GM12878 (cell line): ENCODE results near the gene ZNF792. TPM values are rescaled to one million over a fixed set of nuclear protein-coding genes. Genes with fewer than 3 reads are reported as not detected.

ENCODE experiments used
- ATAC-seq: fragments of 200-7000 bp; cut with Tn5 transposase; 3 replicates; pipeline ENCODE4 v1.9.1; 2020; ENCODE audit warnings: mild to moderate bottlenecking, moderate library complexity
- BruUV-seq: library from RNA; stranded (reverse); fragments of 400-500 nt; replicated peaks from 2 replicates; lab custom pipeline; 2021; lab: Mats Ljungman, UMichigan
- CTCF ChIA-PET: fragments of 300-600 bp; sonication (Branson Sonifier 250); formaldehyde crosslinking; extraction: SDS; loops from one replicate; lab custom pipeline; 2021; ENCODE audit warnings: inconsistent platforms; lab: Yijun Ruan, JAX
- POLR2A ChIA-PET: fragments of 350-600 bp; formaldehyde crosslinking; extraction: SDS; loops from one replicate; lab custom pipeline; 2021; ENCODE audit warnings: inconsistent platforms; lab: Charles Lee
- RAD21 ChIA-PET: fragments of 300-600 bp; sonication (Branson Sonifier 250); formaldehyde crosslinking; loops from one replicate; lab custom pipeline; 2023; ENCODE audit warnings: antibody characterized with exemption; ENCODE audit not compliant: unreplicated experiment; lab: Charles Lee
- SMC1A ChIA-PET: fragments of 300-600 bp; sonication (Branson Sonifier 250); formaldehyde crosslinking; loops from one replicate; lab custom pipeline; 2023; ENCODE audit not compliant: unreplicated experiment, uncharacterized antibody; lab: Charles Lee
- DNase-seq: peaks from one replicate; pipeline ENCODE4 v3.0.0-alpha.2; 2011; ENCODE audit warnings: low read depth, low spot score
- FAIRE-seq: peaks from 3 replicates; lab custom pipeline; 2011; peaks lifted over from hg19 to GRCh38; lab: Jason Lieb, UNC
- H2AFZ ChIP-seq: 2 replicates; pipeline ENCODE4 v1.6.0; 2011; ENCODE audit warnings: low read depth, low read length, control low read depth; ENCODE audit not compliant: control insufficient read depth
- H3K27ac ChIP-seq: 2 replicates; pipeline ENCODE4 v1.5.1; 2011; ENCODE audit warnings: control low read depth; ENCODE audit not compliant: control insufficient read depth, insufficient read depth
- H3K27me3 ChIP-seq, 2 experiments: replicated peaks in 1 of 2; 2 replicates each; pipeline versions ENCODE4 v1.6.0 to v1.6.1; 2011; ENCODE audit warnings: low read length in 1 of 2; ENCODE audit not compliant: control insufficient read depth in 2 of 2, insufficient read depth in 2 of 2
- H3K36me3 ChIP-seq, 2 experiments: 2 replicates each; pipeline ENCODE4 v1.5.1; 2011; ENCODE audit warnings: low read length in 1 of 2; ENCODE audit not compliant: control insufficient read depth in 2 of 2, insufficient read depth in 2 of 2
- H3K4me1 ChIP-seq: 2 replicates; pipeline ENCODE4 v1.6.1; 2011; ENCODE audit warnings: mild to moderate bottlenecking, low read length, moderate library complexity, mixed read lengths; ENCODE audit not compliant: control insufficient read depth, insufficient read depth
- H3K4me2 ChIP-seq: 2 replicates; pipeline ENCODE4 v1.6.0; 2011; ENCODE audit warnings: control low read depth; ENCODE audit not compliant: control insufficient read depth, insufficient read depth
- H3K4me3 ChIP-seq: fragments of 200-600 bp; sonication (generic); 2 replicates; pipeline ENCODE4 v1.5.1; 2016
- H3K79me2 ChIP-seq: 2 replicates; pipeline ENCODE4 v1.6.0; 2011; ENCODE audit warnings: low read length; ENCODE audit not compliant: control insufficient read depth, insufficient read depth
- H3K9ac ChIP-seq: 2 replicates; pipeline ENCODE4 v1.8.0; 2011; ENCODE audit warnings: low read length, control low read depth, mixed read lengths; ENCODE audit not compliant: control insufficient read depth, insufficient read depth
- H3K9me3 ChIP-seq: replicated peaks from 3 replicates; pipeline ENCODE4 v1.5.1; 2011; ENCODE audit warnings: mild to moderate bottlenecking, low read length; ENCODE audit not compliant: control insufficient read depth, insufficient read depth
- H4K20me1 ChIP-seq: 2 replicates; pipeline ENCODE4 v1.6.0; 2011; ENCODE audit not compliant: control insufficient read depth, insufficient read depth
- PKNOX1 ChIP-seq: fragments of 450-650 bp; IDR thresholded peaks from 2 replicates; pipeline ENCODE4 v1.6.1; 2016; ENCODE audit warnings: mild to moderate bottlenecking
- WGBS: methylation state at CpG from one replicate; pipeline ENCODE4 v1.1.6; 2016; ENCODE audit warnings: low lambda C conversion rate; ENCODE audit not compliant: insufficient replicate concordance, insufficient coverage; ENCODE audit errors: missing lambda C conversion rate; 5-methylcytosine and 5-hydroxymethylcytosine counted together
- in situ Hi-C: fragments of 300-500 bp; cut with MboI; formaldehyde crosslinking; loops from 9 replicates; pipeline ENCODE4 v1.14.3; 2018; ENCODE audit warnings: mixed read lengths
- intact Hi-C: fragments of 100-400 bp; cut with micrococcal nuclease; formaldehyde crosslinking; loops from one replicate; pipeline ENCODE4 v1.14.2; 2022; ENCODE audit not compliant: unreplicated experiment
- polyA plus RNA-seq, 11 experiments: library from polyadenylated mRNA; depleted of rRNA in 4 of 11; unstranded in 6 of 11; stranded (reverse) in 5 of 11; fragments of >200 nt; fragmentation: Nextera tagmentation in 4 of 11; fragmentation: Illumina TruSeq in 1 of 11; extraction: Ambion mirVana in 4 of 11; extraction: Trizol in 1 of 11; gene quantifications; 1 replicate in 1 of 11; 2 replicates in 10 of 11; pipeline versions ENCODE4 v1.2.1 to v1.2.3, GENCODE V29; 2011 to 2016; ENCODE audit warnings: inconsistent platforms in 2 of 11, missing spikeins in 2 of 11, low read depth in 1 of 11
- total RNA-seq, 4 experiments: library from RNA; depleted of rRNA in 3 of 4; stranded (reverse); fragments of >200 nt in 3 of 4; fragmentation: Illumina TruSeq in 1 of 4; extraction: Trizol in 1 of 4; gene quantifications; 2 replicates each; pipeline versions ENCODE4 v1.2.1 to v1.2.3, GENCODE V29; 2013 to 2021
- TF ChIP-seq, protein P1 (sequence below): IDR thresholded peaks from 2 replicates; pipeline ENCODE4 v1.6.1; 2011; ENCODE audit warnings: low read depth, low read length, improper control_type of control experiment, borderline replicate concordance

The ZNF792 gene
- total and polyA plus RNA-seq, 10 of the 15 experiments (the other 5 are each of a cell fraction or from before 2014, with no cell fraction given): 0.53 to 4.8 (median 1.3) TPM

GRCh38 chr19:34961775-34962686 is 2.0 kb downstream of the ZNF792 start:
- ChIA-PET RAD21 (no interaction called here), SMC1A (interaction anchor here (0.6 to 2.2 kb wide), 2 partner anchors 11 to 524 kb away, joined by 4 to 7 read pairs; no protein-coding TSS in a partner anchor), CTCF (interaction anchor here (1.2 to 1.7 kb wide), 2 partner anchors 11 to 52 kb away, joined by 4 to 5 read pairs; no protein-coding TSS in a partner anchor), POLR2A (no interaction called here)
- DNase-seq (no peak), ATAC-seq (peak; percentile 24; the same call in 2 of the 3 replicates), FAIRE-seq (peak; percentile 31)
- Histone ChIP-seq H2AFZ (no peak overlapping the region), H3K4me3 (peak overlapping the region; percentile 80), H4K20me1 (no peaks in the 10 kb centered on the region), H3K27me3 (no peaks in the 10 kb centered on the region), H3K9me3 (peaks cover 37% of the 10 kb centered on the region), H3K9ac (no peak overlapping the region), H3K36me3 (peaks cover 10 to 12% of the 10 kb centered on the region in 2 experiments; a peak in 3 of 4 replicates), H3K79me2 (peaks cover 7% of the 10 kb centered on the region), H3K4me1 (peaks cover 4% of the 10 kb centered on the region), H3K27ac (no peak overlapping the region), H3K4me2 (peak overlapping the region; percentile 81)
- TF ChIP-seq, protein P1, sequence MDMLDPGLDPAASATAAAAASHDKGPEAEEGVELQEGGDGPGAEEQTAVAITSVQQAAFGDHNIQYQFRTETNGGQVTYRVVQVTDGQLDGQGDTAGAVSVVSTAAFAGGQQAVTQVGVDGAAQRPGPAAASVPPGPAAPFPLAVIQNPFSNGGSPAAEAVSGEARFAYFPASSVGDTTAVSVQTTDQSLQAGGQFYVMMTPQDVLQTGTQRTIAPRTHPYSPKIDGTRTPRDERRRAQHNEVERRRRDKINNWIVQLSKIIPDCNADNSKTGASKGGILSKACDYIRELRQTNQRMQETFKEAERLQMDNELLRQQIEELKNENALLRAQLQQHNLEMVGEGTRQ: no peak
- 0 out of 2 replicates have a peak, but pooled peaks have one; percentile 11 for TF ChIP-seq PKNOX1
- intact Hi-C loops (no loop called here), in situ Hi-C loops (loop anchor here (25.0 kb wide), 1 partner anchor 1400 kb away; no protein-coding TSS in a partner anchor)
- BruUV-seq: TSS peak; percentile 44
- 73% methylated on average over 5 of the region's 5 CpGs for WGBS
